HG03097 (cell line): ENCODE data around the gene CLMN.

Experiments used
- ATAC-seq: cut with Tn5 transposase; IDR thresholded peaks from one replicate; pipeline ENCODE4 v1.9.1; 2021; ENCODE audit not compliant: unreplicated experiment, low FRiP score

CLMN gene

GRCh38 chr14:95344536-95344935 is 24.8 kb upstream of the CLMN start:
- no peak for ATAC-seq

- no peak for ATAC-seq
Measured at GRCh38 chr14:95341564-95341963, 21.9 kb upstream of the CLMN start.

- no peak for ATAC-seq
Measured at GRCh38 chr14:95341115-95341514, 21.4 kb upstream of the CLMN start.

GRCh38 chr14:95340201-95340697 is 20.5 kb upstream of the CLMN start:
- no peak for ATAC-seq

GRCh38 chr14:95339301-95339865 is 19.7 kb upstream of the CLMN start:
- no peak for ATAC-seq

GRCh38 chr14:95338436-95338835 is 18.7 kb upstream of the CLMN start:
- no peak for ATAC-seq

GRCh38 chr14:95337041-95337595 is 17.4 kb upstream of the CLMN start:
- ATAC-seq, result no peak

GRCh38 chr14:95336192-95336760 is 16.6 kb upstream of the CLMN start:
- ATAC-seq, result no peak

GRCh38 chr14:95335071-95335470 is 15.4 kb upstream of the CLMN start:
- no peak for ATAC-seq

GRCh38 chr14:95334044-95334443 is 14.3 kb upstream of the CLMN start:
- no peak for ATAC-seq

GRCh38 chr14:95332641-95333040 is 12.9 kb upstream of the CLMN start:
- no peak for ATAC-seq

- no peak for ATAC-seq
Measured at GRCh38 chr14:95331708-95332408, 12.2 kb upstream of the CLMN start.

- no peak for ATAC-seq
Measured at GRCh38 chr14:95330591-95331370, 11.1 kb upstream of the CLMN start.

- no peak for ATAC-seq
Measured at GRCh38 chr14:95329941-95330340, 10.2 kb upstream of the CLMN start.

GRCh38 chr14:95328729-95329503 is 9.2 kb upstream of the CLMN start:
- ATAC-seq, result no peak

- peak; percentile 93 for ATAC-seq
Measured at GRCh38 chr14:95327558-95328374, 8.1 kb upstream of the CLMN start.

- ATAC-seq, result no peak
Measured at GRCh38 chr14:95326987-95327386, 7.3 kb upstream of the CLMN start.

GRCh38 chr14:95323917-95324316 is 4.2 kb upstream of the CLMN start:
- ATAC-seq, result no peak

GRCh38 chr14:95323361-95323760 is 3.7 kb upstream of the CLMN start:
- no peak for ATAC-seq
